Eye (tissue), 1 donor: Measurements from ENCODE around the gene MEGF11.
"Not testable (repeated sequence)": the region's sequence is repeated elsewhere in the genome, so short reads cannot be mapped to it uniquely, and the experiment has no call there.

Experiments used
- DNase-seq: peaks from one replicate; pipeline ENCODE4 v3.0.0-alpha.2; 2015

MEGF11 gene

GRCh38 chr15:65909831-65910230, 343.7 kb downstream of the MEGF11 start:
- DNase-seq = no peak

GRCh38 chr15:65908876-65909275, 344.7 kb downstream of the MEGF11 start:
- DNase-seq = no peak

- DNase-seq = no peak
Measured at GRCh38 chr15:65907661-65908060, 345.9 kb downstream of the MEGF11 start.

- DNase-seq = no peak
Measured at GRCh38 chr15:65906396-65906795, 347.2 kb downstream of the MEGF11 start.

- no peak for DNase-seq
Measured at GRCh38 chr15:65904301-65904700, 349.2 kb downstream of the MEGF11 start.

GRCh38 chr15:65903296-65904073, 350.1 kb downstream of the MEGF11 start:
- DNase-seq = no peak

- DNase-seq = no peak
Measured at GRCh38 chr15:65902373-65902772, 351.2 kb downstream of the MEGF11 start.

GRCh38 chr15:65901836-65902235, 351.7 kb downstream of the MEGF11 start:
- DNase-seq = no peak

GRCh38 chr15:65901336-65901735, 352.2 kb downstream of the MEGF11 start:
- DNase-seq = no peak

GRCh38 chr15:65900488-65900887, 353.1 kb downstream of the MEGF11 start:
- no peak for DNase-seq

GRCh38 chr15:65896236-65896635, 357.3 kb downstream of the MEGF11 start:
- DNase-seq = no peak

- no peak for DNase-seq
Measured at GRCh38 chr15:65893060-65893459, 360.5 kb downstream of the MEGF11 start.

- no peak for DNase-seq
Measured at GRCh38 chr15:65888981-65889380, 364.6 kb downstream of the MEGF11 start.

GRCh38 chr15:65887565-65887964, 366.0 kb downstream of the MEGF11 start:
- DNase-seq = no peak

- no peak for DNase-seq
Measured at GRCh38 chr15:65885668-65886218, 367.8 kb downstream of the MEGF11 start.

GRCh38 chr15:65884511-65884910, 369.0 kb downstream of the MEGF11 start:
- no peak for DNase-seq

GRCh38 chr15:65883571-65883970, 370.0 kb downstream of the MEGF11 start:
- no peak for DNase-seq

GRCh38 chr15:65881766-65882434, 371.6 kb downstream of the MEGF11 start:
- no peak for DNase-seq

GRCh38 chr15:65877749-65878148, 375.8 kb downstream of the MEGF11 start:
- DNase-seq = no peak

GRCh38 chr15:65875458-65875857, 378.1 kb downstream of the MEGF11 start:
- no peak for DNase-seq

- no peak for DNase-seq
Measured at GRCh38 chr15:65873256-65873655, 380.3 kb downstream of the MEGF11 start.

- DNase-seq = not testable (repeated sequence)
Measured at GRCh38 chr15:65872596-65872995, 381.0 kb downstream of the MEGF11 start.

GRCh38 chr15:65871886-65872285, 381.7 kb downstream of the MEGF11 start:
- not testable (repeated sequence) for DNase-seq

GRCh38 chr15:65870889-65871533, 382.5 kb downstream of the MEGF11 start:
- DNase-seq = no peak
